ENCODE measurements around the gene FER1L5. TPM values are rescaled to one million over a fixed set of nuclear protein-coding genes. Genes with fewer than 3 reads are reported as not detected.

Gene FER1L5
- total RNA-seq, 1 donor from 2014 or later = 0.52 TPM

- Histone ChIP-seq H3K4me1 (ENCODE audit: control insufficient read depth in 3 of 3, insufficient read depth in 3 of 3, low read length in 3 of 3) (no peaks in the 10 kb centered on the region), H3K36me3 (ENCODE audit: control insufficient read depth in 3 of 3, insufficient read depth in 3 of 3, low read length in 3 of 3) (peaks cover 38 to 61% (median 44%) of the 10 kb centered on the region in 3 donors), H3K9ac (ENCODE audit: low read depth in 1 of 3, low read length in 3 of 3) (no peak overlapping the region), H3K9me3 (ENCODE audit: control insufficient read depth in 3 of 3, low read length in 3 of 3) (no peaks in the 10 kb centered on the region), H3K4me3 (ENCODE audit: low read length in 3 of 3) (no peak overlapping the region), H3K27ac (ENCODE audit: low read depth, low read length) (no peak overlapping the region), H3K27me3 (ENCODE audit: control insufficient read depth in 3 of 3, insufficient read depth in 3 of 3, low read length in 3 of 3) (no peaks in the 10 kb centered on the region)
These were observed 60.6 kb downstream of the FER1L5 start for GRCh38 chr2:96703021-96703751.

GRCh38 chr2:96710985-96711384 is 68.4 kb downstream of the FER1L5 start:
- no peaks in the 10 kb centered on the region for H3K27me3 ChIP-seq (ENCODE audit: control insufficient read depth in 3 of 3, insufficient read depth in 3 of 3, low read length in 3 of 3)
- H3K9ac ChIP-seq (ENCODE audit: low read depth in 1 of 3, low read length in 3 of 3) = no peak overlapping the region
- no peak overlapping the region for H3K4me3 ChIP-seq (ENCODE audit: low read length in 3 of 3)
- H3K4me1 ChIP-seq (ENCODE audit: control insufficient read depth in 3 of 3, insufficient read depth in 3 of 3, low read length in 3 of 3) = no peaks in the 10 kb centered on the region
- H3K27ac ChIP-seq (ENCODE audit: low read depth, low read length) = no peak overlapping the region
- H3K9me3 ChIP-seq (ENCODE audit: control insufficient read depth in 3 of 3, low read length in 3 of 3) = no peaks in the 10 kb centered on the region
- peaks cover 49 to 74% (median 72%) of the 10 kb centered on the region in 3 donors for H3K36me3 ChIP-seq (ENCODE audit: control insufficient read depth in 3 of 3, insufficient read depth in 3 of 3, low read length in 3 of 3)

GRCh38 chr2:96715658-96716057 is 73.1 kb downstream of the FER1L5 start:
- peaks cover 19 to 43% (median 38%) of the 10 kb centered on the region in 3 donors for H3K36me3 ChIP-seq (ENCODE audit: control insufficient read depth in 3 of 3, insufficient read depth in 3 of 3, low read length in 3 of 3)
- no peaks in the 10 kb centered on the region for H3K27me3 ChIP-seq (ENCODE audit: control insufficient read depth in 3 of 3, insufficient read depth in 3 of 3, low read length in 3 of 3)

GRCh38 chr2:96716388-96716787 is 73.8 kb downstream of the FER1L5 start:
- Histone ChIP-seq H3K4me3 (ENCODE audit: low read length in 3 of 3) (no peak overlapping the region), H3K36me3 (ENCODE audit: control insufficient read depth in 3 of 3, insufficient read depth in 3 of 3, low read length in 3 of 3) (peaks cover 15 to 36% (median 31%) of the 10 kb centered on the region in 3 donors), H3K9me3 (ENCODE audit: control insufficient read depth in 3 of 3, low read length in 3 of 3) (no peaks in the 10 kb centered on the region), H3K27ac (ENCODE audit: low read depth, low read length) (no peak overlapping the region), H3K4me1 (ENCODE audit: control insufficient read depth in 3 of 3, insufficient read depth in 3 of 3, low read length in 3 of 3) (no peaks in the 10 kb centered on the region), H3K9ac (ENCODE audit: low read depth in 1 of 3, low read length in 3 of 3) (no peak overlapping the region), H3K27me3 (ENCODE audit: control insufficient read depth in 3 of 3, insufficient read depth in 3 of 3, low read length in 3 of 3) (no peaks in the 10 kb centered on the region)

More at GRCh38 chr2:96715658-96716057, 73.1 kb downstream of the FER1L5 start:
- no peak overlapping the region for H3K9ac ChIP-seq (ENCODE audit: low read depth in 1 of 3, low read length in 3 of 3)
- no peaks in the 10 kb centered on the region for H3K9me3 ChIP-seq (ENCODE audit: control insufficient read depth in 3 of 3, low read length in 3 of 3)
- no peaks in the 10 kb centered on the region for H3K4me1 ChIP-seq (ENCODE audit: control insufficient read depth in 3 of 3, insufficient read depth in 3 of 3, low read length in 3 of 3)
- no peak overlapping the region for H3K27ac ChIP-seq (ENCODE audit: low read depth, low read length)
- H3K4me3 ChIP-seq (ENCODE audit: low read length in 3 of 3) = no peak overlapping the region

- no peak overlapping the region for H3K27ac ChIP-seq (ENCODE audit: low read depth, low read length)
- peaks cover 0 to 4% (median 0%) of the 10 kb centered on the region in 3 donors for H3K4me1 ChIP-seq (ENCODE audit: control insufficient read depth in 3 of 3, insufficient read depth in 3 of 3, low read length in 3 of 3)
- H3K4me3 ChIP-seq (ENCODE audit: low read length in 3 of 3) = no peak overlapping the region
- H3K36me3 ChIP-seq (ENCODE audit: control insufficient read depth in 3 of 3, insufficient read depth in 3 of 3, low read length in 3 of 3) = peaks cover 21 to 45% (median 31%) of the 10 kb centered on the region in 3 donors
- H3K9ac ChIP-seq (ENCODE audit: low read depth in 1 of 3, low read length in 3 of 3) = no peak overlapping the region
- no peaks in the 10 kb centered on the region for H3K27me3 ChIP-seq (ENCODE audit: control insufficient read depth in 3 of 3, insufficient read depth in 3 of 3, low read length in 3 of 3)
- H3K9me3 ChIP-seq (ENCODE audit: control insufficient read depth in 3 of 3, low read length in 3 of 3) = no peaks in the 10 kb centered on the region
These were observed 83.6 kb downstream of the FER1L5 start for GRCh38 chr2:96726131-96726530.

GRCh38 chr2:96727431-96727830 is 84.9 kb downstream of the FER1L5 start:
- Histone ChIP-seq H3K4me1 (ENCODE audit: control insufficient read depth in 3 of 3, insufficient read depth in 3 of 3, low read length in 3 of 3) (peaks cover 0 to 4% (median 0%) of the 10 kb centered on the region in 3 donors), H3K9me3 (ENCODE audit: control insufficient read depth in 3 of 3, low read length in 3 of 3) (no peaks in the 10 kb centered on the region), H3K9ac (ENCODE audit: low read depth in 1 of 3, low read length in 3 of 3) (no peak overlapping the region), H3K27ac (ENCODE audit: low read depth, low read length) (no peak overlapping the region), H3K36me3 (ENCODE audit: control insufficient read depth in 3 of 3, insufficient read depth in 3 of 3, low read length in 3 of 3) (peaks cover 27 to 49% (median 40%) of the 10 kb centered on the region in 3 donors), H3K4me3 (ENCODE audit: low read length in 3 of 3) (no peak overlapping the region), H3K27me3 (ENCODE audit: control insufficient read depth in 3 of 3, insufficient read depth in 3 of 3, low read length in 3 of 3) (no peaks in the 10 kb centered on the region)

GRCh38 chr2:96729748-96730147 is 87.2 kb downstream of the FER1L5 start:
- no peak overlapping the region for H3K27ac ChIP-seq (ENCODE audit: low read depth, low read length)
- H3K36me3 ChIP-seq (ENCODE audit: control insufficient read depth in 3 of 3, insufficient read depth in 3 of 3, low read length in 3 of 3) = peaks cover 46 to 65% (median 59%) of the 10 kb centered on the region in 3 donors
- H3K4me3 ChIP-seq (ENCODE audit: low read length in 3 of 3) = no peak overlapping the region
- H3K27me3 ChIP-seq (ENCODE audit: control insufficient read depth in 3 of 3, insufficient read depth in 3 of 3, low read length in 3 of 3) = no peaks in the 10 kb centered on the region
- H3K9ac ChIP-seq (ENCODE audit: low read depth in 1 of 3, low read length in 3 of 3) = no peak overlapping the region
- H3K4me1 ChIP-seq (ENCODE audit: control insufficient read depth in 3 of 3, insufficient read depth in 3 of 3, low read length in 3 of 3) = peaks cover 0 to 4% (median 0%) of the 10 kb centered on the region in 3 donors
- no peaks in the 10 kb centered on the region for H3K9me3 ChIP-seq (ENCODE audit: control insufficient read depth in 3 of 3, low read length in 3 of 3)

- peak overlapping the region in 1 of 3 donors; percentile 8 for H3K9ac ChIP-seq (ENCODE audit: low read depth in 1 of 3, low read length in 3 of 3)
- H3K27me3 ChIP-seq (ENCODE audit: control insufficient read depth in 3 of 3, insufficient read depth in 3 of 3, low read length in 3 of 3) = no peaks in the 10 kb centered on the region
- H3K36me3 ChIP-seq (ENCODE audit: control insufficient read depth in 3 of 3, insufficient read depth in 3 of 3, low read length in 3 of 3) = peaks cover 47 to 65% (median 59%) of the 10 kb centered on the region in 3 donors
- no peaks in the 10 kb centered on the region for H3K9me3 ChIP-seq (ENCODE audit: control insufficient read depth in 3 of 3, low read length in 3 of 3)
- peaks cover 0 to 4% (median 0%) of the 10 kb centered on the region in 3 donors for H3K4me1 ChIP-seq (ENCODE audit: control insufficient read depth in 3 of 3, insufficient read depth in 3 of 3, low read length in 3 of 3)
- H3K4me3 ChIP-seq (ENCODE audit: low read length in 3 of 3) = no peak overlapping the region
- H3K27ac ChIP-seq (ENCODE audit: low read depth, low read length) = no peak overlapping the region
These were observed 87.6 kb downstream of the FER1L5 start for GRCh38 chr2:96730212-96730611.

- H3K27me3 ChIP-seq (ENCODE audit: control insufficient read depth in 3 of 3, insufficient read depth in 3 of 3, low read length in 3 of 3) = no peaks in the 10 kb centered on the region
- no peak overlapping the region for H3K4me3 ChIP-seq (ENCODE audit: low read length in 3 of 3)
- no peak overlapping the region for H3K27ac ChIP-seq (ENCODE audit: low read depth, low read length)
- peaks cover 5 to 15% (median 14%) of the 10 kb centered on the region in 3 donors for H3K4me1 ChIP-seq (ENCODE audit: control insufficient read depth in 3 of 3, insufficient read depth in 3 of 3, low read length in 3 of 3)
- peaks cover 39 to 61% (median 58%) of the 10 kb centered on the region in 3 donors for H3K36me3 ChIP-seq (ENCODE audit: control insufficient read depth in 3 of 3, insufficient read depth in 3 of 3, low read length in 3 of 3)
- H3K9me3 ChIP-seq (ENCODE audit: control insufficient read depth in 3 of 3, low read length in 3 of 3) = no peaks in the 10 kb centered on the region
- no peak overlapping the region for H3K9ac ChIP-seq (ENCODE audit: low read depth in 1 of 3, low read length in 3 of 3)
These were observed 91.4 kb downstream of the FER1L5 start for GRCh38 chr2:96733931-96734330.

GRCh38 chr2:96734880-96735583 is 92.5 kb downstream of the FER1L5 start:
- H3K4me1 ChIP-seq (ENCODE audit: control insufficient read depth in 3 of 3, insufficient read depth in 3 of 3, low read length in 3 of 3) = peaks cover 11 to 21% (median 19%) of the 10 kb centered on the region in 3 donors
- H3K36me3 ChIP-seq (ENCODE audit: control insufficient read depth in 3 of 3, insufficient read depth in 3 of 3, low read length in 3 of 3) = peaks cover 39 to 55% (median 53%) of the 10 kb centered on the region in 3 donors
- no peak overlapping the region for H3K4me3 ChIP-seq (ENCODE audit: low read length in 3 of 3)
- peak overlapping the region in 1 of 3 donors; percentile 19 for H3K9ac ChIP-seq (ENCODE audit: low read depth in 1 of 3, low read length in 3 of 3)
- H3K27ac ChIP-seq (ENCODE audit: low read depth, low read length) = no peak overlapping the region
- H3K27me3 ChIP-seq (ENCODE audit: control insufficient read depth in 3 of 3, insufficient read depth in 3 of 3, low read length in 3 of 3) = no peaks in the 10 kb centered on the region
- no peaks in the 10 kb centered on the region for H3K9me3 ChIP-seq (ENCODE audit: control insufficient read depth in 3 of 3, low read length in 3 of 3)
